HFFc6 (cell line): ENCODE results near the gene GCA. TPM values are rescaled to one million over a fixed set of nuclear protein-coding genes. Genes with fewer than 3 reads are reported as not detected.

Source experiments
- DNase-seq: peaks from one replicate; pipeline ENCODE4 v3.0.0-alpha.2; 2018
- H3K27ac Mint-ChIP-seq: 2 replicates; pipeline ENCODE4 v1.8.0; 2020; ENCODE audit warnings: mild to moderate bottlenecking, mixed read lengths
- H3K27me3 Mint-ChIP-seq: 2 replicates; pipeline ENCODE4 v1.8.0; 2021; ENCODE audit warnings: mild to moderate bottlenecking, moderate library complexity, mixed read lengths; ENCODE audit not compliant: insufficient read depth
- H3K36me3 Mint-ChIP-seq: 2 replicates; pipeline ENCODE4 v1.8.0; 2021; ENCODE audit warnings: low read depth, mixed read lengths
- H3K4me1 Mint-ChIP-seq: 2 replicates; pipeline ENCODE4 v1.8.0; 2020; ENCODE audit warnings: low read depth, mixed read lengths
- H3K4me3 Mint-ChIP-seq: 2 replicates; pipeline ENCODE4 v1.8.0; 2020; ENCODE audit warnings: mild to moderate bottlenecking, moderate library complexity, mixed read lengths
- H3K9me3 Mint-ChIP-seq: 2 replicates; pipeline ENCODE4 v1.8.0; 2020; ENCODE audit warnings: mild to moderate bottlenecking, mixed read lengths
- CTCF ChIP-seq: fragments of 200-600 bp; sonication (generic); IDR thresholded peaks from 2 replicates; pipeline ENCODE4 v1.5.0; 2021; ENCODE audit warnings: antibody characterized with exemption, mild to moderate bottlenecking
- total RNA-seq, 6 experiments: library from RNA; stranded (reverse); fragmentation: NEBNext Ultra II Directional; extraction: Animal tissue kit (Norgen Biotek cat#: 25700); gene quantifications; 2 replicates in 1 of 6; 3 replicates in 5 of 6; pipeline ENCODE4 v1.2.3, GENCODE V29; 2021

GCA gene
- total RNA-seq, 6 experiments from 2014 or later = 0.20 to 0.29 (median 0.28) TPM; not detected in 2

- Mint-ChIP-seq H3K27me3 (no peaks in the 10 kb centered on the region), H3K9me3 (no peaks in the 10 kb centered on the region), H3K4me1 (no peaks in the 10 kb centered on the region), H3K36me3 (no peaks in the 10 kb centered on the region), H3K27ac (no peak overlapping the region), H3K4me3 (no peak overlapping the region)
- no peak for DNase-seq
- no peak for TF ChIP-seq CTCF
These were observed 41.6 kb downstream of the GCA start for GRCh38 chr2:162385536-162385935.

DNA sequence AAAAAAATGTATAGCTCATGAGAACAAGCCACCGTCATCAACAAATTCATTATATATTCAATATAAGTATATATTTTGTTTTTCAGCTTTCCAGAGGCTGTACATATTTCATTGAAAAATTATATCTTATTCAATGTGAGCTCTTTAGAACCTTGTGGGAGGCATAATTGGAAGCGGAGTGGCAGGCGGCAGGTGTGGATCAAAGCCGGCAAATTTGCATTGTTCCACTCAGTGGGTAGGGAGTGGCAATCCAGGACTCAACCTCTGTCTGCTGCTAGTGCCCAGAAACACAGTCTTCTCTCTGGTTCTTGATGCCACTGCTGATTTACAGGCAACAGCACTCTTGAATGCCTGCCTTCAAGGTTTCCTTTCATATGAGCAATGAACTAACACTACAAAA lies 46.9 kb downstream of the GCA start:
- H3K36me3 Mint-ChIP-seq = no peaks in the 10 kb centered on the region
- no peaks in the 10 kb centered on the region for H3K27me3 Mint-ChIP-seq
- H3K4me3 Mint-ChIP-seq = no peak overlapping the region
- no peaks in the 10 kb centered on the region for H3K9me3 Mint-ChIP-seq
- H3K4me1 Mint-ChIP-seq = no peaks in the 10 kb centered on the region
- DNase-seq = no peak
- no peak overlapping the region for H3K27ac Mint-ChIP-seq
- no peak for TF ChIP-seq CTCF

DNA sequence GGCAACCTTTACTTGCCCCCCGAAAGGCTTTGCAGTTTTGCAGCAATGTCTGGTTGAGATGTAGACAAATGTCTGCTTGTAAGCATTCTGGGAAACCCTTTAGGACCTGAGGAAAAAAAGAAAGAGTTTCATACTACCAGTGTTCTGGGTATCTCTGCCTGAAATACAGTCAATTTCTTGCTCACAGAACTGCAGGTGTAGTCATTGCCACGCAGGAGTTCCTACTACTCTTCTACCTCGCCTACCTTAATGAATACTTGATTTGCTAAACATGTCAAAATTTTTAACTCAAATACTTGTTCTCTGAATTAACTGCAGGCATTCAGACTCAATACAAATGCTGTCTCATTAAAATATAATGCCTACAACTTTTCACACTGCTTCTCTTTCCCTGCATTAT lies 56.4 kb downstream of the GCA start:
- H3K36me3 Mint-ChIP-seq = no peaks in the 10 kb centered on the region
- H3K27me3 Mint-ChIP-seq = no peaks in the 10 kb centered on the region; the same call in 1 of the 2 replicates
- no peak overlapping the region for H3K4me3 Mint-ChIP-seq
- H3K27ac Mint-ChIP-seq = no peak overlapping the region
- DNase-seq = no peak
- no peaks in the 10 kb centered on the region for H3K4me1 Mint-ChIP-seq
- no peak for TF ChIP-seq CTCF
- no peaks in the 10 kb centered on the region for H3K9me3 Mint-ChIP-seq

DNA sequence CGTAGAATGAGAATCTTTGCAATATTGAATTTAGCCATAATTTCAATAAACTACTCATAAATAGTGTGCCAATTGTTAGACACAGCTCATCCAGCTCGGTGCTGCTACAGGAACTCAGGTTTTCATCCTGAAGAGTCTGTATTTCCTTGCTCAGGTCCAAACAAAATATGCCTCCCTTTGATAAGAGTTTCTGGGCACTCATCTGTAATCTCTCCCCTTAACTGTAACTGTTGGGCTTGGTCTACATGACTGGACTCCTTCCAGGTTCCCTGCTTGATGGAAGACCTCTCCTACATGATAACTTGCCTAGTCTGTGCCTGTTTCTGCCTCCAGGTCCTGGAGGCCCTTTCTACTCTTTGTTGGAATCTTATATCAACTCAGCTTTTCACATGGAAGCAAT lies 57.9 kb downstream of the GCA start:
- TF ChIP-seq CTCF = no peak
- no peaks in the 10 kb centered on the region for H3K4me1 Mint-ChIP-seq
- no peak overlapping the region for H3K27ac Mint-ChIP-seq
- DNase-seq = no peak
- H3K27me3 Mint-ChIP-seq = no peaks in the 10 kb centered on the region; the same call in 1 of the 2 replicates
- H3K9me3 Mint-ChIP-seq = no peaks in the 10 kb centered on the region
- H3K36me3 Mint-ChIP-seq = no peaks in the 10 kb centered on the region
- no peak overlapping the region for H3K4me3 Mint-ChIP-seq

- Mint-ChIP-seq H3K36me3 (no peaks in the 10 kb centered on the region), H3K9me3 (no peaks in the 10 kb centered on the region), H3K27ac (no peak overlapping the region), H3K4me3 (no peak overlapping the region), H3K4me1 (no peaks in the 10 kb centered on the region), H3K27me3 (no peaks in the 10 kb centered on the region; the same call in 1 of the 2 replicates)
- TF ChIP-seq CTCF = no peak
- DNase-seq = peak; percentile 11
These were observed 60.0 kb downstream of the GCA start for GRCh38 chr2:162403884-162404283.

Other genes with a start within 250 kb of the GCA start
- not detected for gene GCG, start 191.9 kb upstream of the GCA start, total RNA-seq
- 100 to 1,000 TPM in 1 of 6 experiments, 10 to 100 TPM in 5; 62.6 to 101 (median 67.0) TPM for gene FAP, start 100.7 kb upstream of the GCA start, total RNA-seq
- 1 to 10 TPM in 4 of 6 experiments, under 1 TPM in 2; 0.83 to 2.1 (median 1.7) TPM for gene IFIH1, start 25.4 kb upstream of the GCA start, total RNA-seq